H9 (cell line): Measurements from ENCODE around the gene PC. TPM values are rescaled to one million over a fixed set of nuclear protein-coding genes. Genes with fewer than 3 reads are reported as not detected.

Source experiments
- DNase-seq: peaks from one replicate; pipeline ENCODE4 v3.0.0-alpha.2; 2017
- H2AFZ ChIP-seq: one replicate; pipeline ENCODE4 v1.6.1; 2013; ENCODE audit warnings: mild to moderate bottlenecking, low read length, control low read depth, moderate library complexity
- H2AK5ac ChIP-seq: 2 replicates; pipeline ENCODE4 v1.6.1; 2013; ENCODE audit warnings: low read length, control low read depth, mixed read lengths; ENCODE audit not compliant: insufficient read length
- H2BK120ac ChIP-seq: one replicate; pipeline ENCODE4 v1.6.1; 2013; ENCODE audit warnings: low read depth, mild to moderate bottlenecking, low read length, control low read depth, inconsistent platforms; ENCODE audit not compliant: poor library complexity, severe bottlenecking
- H2BK12ac ChIP-seq: 2 replicates; pipeline ENCODE4 v1.6.1; 2013; ENCODE audit warnings: low read length, control low read depth, mixed read lengths, low read depth; ENCODE audit not compliant: insufficient read length
- H2BK15ac ChIP-seq: 2 replicates; pipeline ENCODE4 v1.6.1; 2013; ENCODE audit warnings: low read depth, low read length, control low read depth
- H2BK20ac ChIP-seq: one replicate; pipeline ENCODE4 v1.6.1; 2013; ENCODE audit warnings: low read depth, mild to moderate bottlenecking, low read length, control low read depth, inconsistent platforms; ENCODE audit not compliant: poor library complexity, severe bottlenecking
- H2BK5ac ChIP-seq: 2 replicates; pipeline ENCODE4 v1.6.1; 2013; ENCODE audit warnings: low read length, control low read depth, mixed read lengths; ENCODE audit not compliant: insufficient read length
- H3K14ac ChIP-seq: 2 replicates; pipeline ENCODE4 v1.6.1; 2013; ENCODE audit warnings: low read length, control low read depth; ENCODE audit not compliant: insufficient read depth
- H3K18ac ChIP-seq: 2 replicates; pipeline ENCODE4 v1.6.1; 2013; ENCODE audit warnings: low read depth, mild to moderate bottlenecking, mixed read lengths, low read length, control low read depth; ENCODE audit not compliant: insufficient read length
- H3K23ac ChIP-seq: 2 replicates; pipeline ENCODE4 v1.6.1; 2013; ENCODE audit warnings: low read length, control low read depth, mixed read lengths, low read depth; ENCODE audit not compliant: insufficient read length
- H3K23me2 ChIP-seq: 2 replicates; pipeline ENCODE4 v1.6.1; 2013; ENCODE audit warnings: low read depth, mild to moderate bottlenecking, mixed read lengths, low read length, control low read depth; ENCODE audit not compliant: insufficient read length, poor library complexity, severe bottlenecking
- H3K27ac ChIP-seq: 2 replicates; pipeline ENCODE4 v1.5.1; 2013; ENCODE audit warnings: low read length, control low read depth, mixed read lengths, low read depth; ENCODE audit not compliant: insufficient read length
- H3K27me3 ChIP-seq: 2 replicates; pipeline ENCODE4 v1.6.1; 2013; ENCODE audit warnings: low read length, control low read depth, inconsistent platforms; ENCODE audit not compliant: insufficient read depth
- H3K4ac ChIP-seq: 2 replicates; pipeline ENCODE4 v1.6.1; 2013; ENCODE audit warnings: low read depth, mild to moderate bottlenecking, control low read depth, inconsistent platforms, low read length, moderate library complexity
- H3K4me1 ChIP-seq: 2 replicates; pipeline ENCODE4 v1.6.1; 2013; ENCODE audit warnings: low read length, control low read depth, inconsistent platforms; ENCODE audit not compliant: insufficient read depth
- H3K4me2 ChIP-seq: 2 replicates; pipeline ENCODE4 v1.6.1; 2013; ENCODE audit warnings: low read length, control low read depth, mixed read lengths; ENCODE audit not compliant: insufficient read length, insufficient read depth
- H3K56ac ChIP-seq: 2 replicates; pipeline ENCODE4 v1.6.1; 2013; ENCODE audit warnings: low read depth, mild to moderate bottlenecking, mixed read lengths, low read length, control low read depth; ENCODE audit not compliant: insufficient read length
- H3K79me1 ChIP-seq: 2 replicates; pipeline ENCODE4 v1.6.1; 2013; ENCODE audit warnings: low read depth, mild to moderate bottlenecking, moderate library complexity, low read length, control low read depth, inconsistent platforms; ENCODE audit not compliant: insufficient read depth, poor library complexity, severe bottlenecking
- H3K79me2 ChIP-seq: 2 replicates; pipeline ENCODE4 v1.6.1; 2013; ENCODE audit warnings: low read length, control low read depth, inconsistent platforms; ENCODE audit not compliant: insufficient read depth
- H3K9ac ChIP-seq: 2 replicates; pipeline ENCODE4 v1.6.1; 2013; ENCODE audit warnings: low read length, control low read depth, mixed read lengths; ENCODE audit not compliant: insufficient read length; ENCODE audit errors: extremely low read depth
- H3K9me3 ChIP-seq: one replicate; pipeline ENCODE4 v1.6.1; 2013; ENCODE audit warnings: low read depth, low read length, inconsistent platforms; ENCODE audit not compliant: control insufficient read depth
- H3T11ph ChIP-seq: one replicate; pipeline ENCODE4 v1.6.1; 2013; ENCODE audit warnings: mild to moderate bottlenecking, low read length, control low read depth, inconsistent platforms
- H4K20me1 ChIP-seq: one replicate; pipeline ENCODE4 v1.6.1; 2013; ENCODE audit not compliant: control insufficient read depth, insufficient read length, insufficient read depth
- H4K5ac ChIP-seq: 2 replicates; pipeline ENCODE4 v1.6.1; 2013; ENCODE audit warnings: low read depth, mild to moderate bottlenecking, mixed read lengths, low read length, control low read depth; ENCODE audit not compliant: insufficient read length
- H4K8ac ChIP-seq: replicated peaks from 2 replicates; pipeline ENCODE4 v1.6.1; 2013; ENCODE audit warnings: low read length, control low read depth, mixed read lengths, low read depth; ENCODE audit not compliant: insufficient read length
- H4K91ac ChIP-seq: 2 replicates; pipeline ENCODE4 v1.6.1; 2013; ENCODE audit warnings: low read depth, mild to moderate bottlenecking, moderate library complexity, mixed read lengths, low read length, control low read depth; ENCODE audit not compliant: insufficient read length
- H3K27ac Mint-ChIP-seq, 3 experiments: 2 replicates in 2 of 3; 3 replicates in 1 of 3; pipeline ENCODE4 v1.8.0; 2020 to 2021; ENCODE audit warnings: mixed read lengths in 3 of 3, mild to moderate bottlenecking in 1 of 3, moderate library complexity in 1 of 3
- H3K27me3 Mint-ChIP-seq: 2 replicates; pipeline ENCODE4 v1.8.0; 2021; ENCODE audit warnings: low read depth, mild to moderate bottlenecking, moderate library complexity, mixed read lengths
- H3K36me3 Mint-ChIP-seq, 3 experiments: 2 replicates in 2 of 3; 3 replicates in 1 of 3; pipeline ENCODE4 v1.8.0; 2020 to 2021; ENCODE audit warnings: low read depth in 3 of 3, mixed read lengths in 3 of 3; ENCODE audit not compliant: insufficient read depth in 1 of 3
- H3K4me1 Mint-ChIP-seq, 2 experiments: 2 replicates each; pipeline ENCODE4 v1.8.0; 2020; ENCODE audit warnings: mixed read lengths in 2 of 2
- H3K4me3 Mint-ChIP-seq, 2 experiments: 2 replicates in 1 of 2; 3 replicates in 1 of 2; pipeline ENCODE4 v1.8.0; 2020 to 2021; ENCODE audit warnings: mild to moderate bottlenecking in 2 of 2, mixed read lengths in 2 of 2, moderate library complexity in 1 of 2
- H3K9me3 Mint-ChIP-seq, 2 experiments: 2 replicates in 1 of 2; 3 replicates in 1 of 2; pipeline ENCODE4 v1.8.0; 2020; ENCODE audit warnings: mild to moderate bottlenecking in 2 of 2, mixed read lengths in 2 of 2, moderate library complexity in 1 of 2
- CTCF ChIP-seq: fragments of 200-600 bp; sonication (generic); conservative IDR thresholded peaks from 3 replicates; pipeline ENCODE4 v1.8.0; 2021; ENCODE audit warnings: antibody characterized with exemption, mild to moderate bottlenecking
- WGBS: extraction: QIAGEN DNeasy Blood & Tissue Kit; methylation state at CpG from one replicate; pipeline ENCODE4 v1.1.7; 2013; ENCODE audit warnings: missing lambda C conversion rate, low lambda C conversion rate, mixed read lengths; ENCODE audit not compliant: insufficient read length; ENCODE audit errors: extremely low coverage; 5-methylcytosine and 5-hydroxymethylcytosine counted together
- total RNA-seq: library from RNA; stranded (reverse); gene quantifications from 2 replicates; pipeline ENCODE4 v1.2.1, GENCODE V29; 2021

PC gene
- total RNA-seq, 1 experiment from 2014 or later = 32.6 TPM

DNA sequence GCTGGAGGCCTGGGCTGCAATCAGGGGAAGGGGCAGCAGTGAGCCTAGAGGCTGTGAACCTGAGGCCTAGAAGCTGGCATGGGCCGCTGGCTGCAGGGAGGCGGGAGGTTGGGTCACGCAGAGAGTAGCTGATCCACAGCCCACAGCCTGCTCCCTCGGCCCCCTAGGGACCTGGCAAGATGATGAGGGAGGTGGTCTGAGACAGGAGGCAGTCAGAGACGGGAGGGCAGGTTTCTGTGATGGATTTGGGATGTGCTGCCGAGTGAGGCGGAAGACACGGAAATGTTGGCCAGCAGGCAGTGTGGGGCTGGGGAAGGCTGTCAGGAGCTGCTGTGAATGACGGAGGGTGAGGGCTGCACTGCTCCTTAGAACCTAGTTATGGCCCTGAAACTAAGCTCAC is 78.6 kb downstream of the PC start:
- H4K91ac ChIP-seq = no peak overlapping the region
- H3K23me2 ChIP-seq = no peaks in the 10 kb centered on the region
- no peak overlapping the region for H3K14ac ChIP-seq
- Mint-ChIP-seq H3K9me3 (no peaks in the 10 kb centered on the region), H3K4me3 (no peak overlapping the region), H3K4me1 (peaks cover 40 to 63% of the 10 kb centered on the region in 2 experiments), H3K36me3 (no peaks in the 10 kb centered on the region), H3K27me3 (no peaks in the 10 kb centered on the region; the same call in 1 of the 2 replicates), H3K27ac (peak overlapping the region in 2 of 3 experiments; percentile 71 to 81; a peak in 3 of 7 replicates)
- H3T11ph ChIP-seq = no peak overlapping the region
- H3K4me1 ChIP-seq = peaks cover 2% of the 10 kb centered on the region; the same call in 1 of the 2 replicates
- H2BK12ac ChIP-seq = no peak overlapping the region
- H2AFZ ChIP-seq = no peak overlapping the region
- no peaks in the 10 kb centered on the region for H3K27me3 ChIP-seq
- H3K9me3 ChIP-seq = no peaks in the 10 kb centered on the region
- no peaks in the 10 kb centered on the region for H3K79me1 ChIP-seq
- no peak overlapping the region for H2BK20ac ChIP-seq
- H3K27ac ChIP-seq = no peak overlapping the region
- peak; percentile 27 for DNase-seq
- no peaks in the 10 kb centered on the region for H4K20me1 ChIP-seq
- H3K4ac ChIP-seq = no peak overlapping the region
- H3K9ac ChIP-seq = no peak overlapping the region
- H2BK15ac ChIP-seq = no peak overlapping the region
- H4K8ac ChIP-seq = no peak overlapping the region
- H3K56ac ChIP-seq = no peak overlapping the region
- TF ChIP-seq CTCF = no peak
- no peak overlapping the region for H3K23ac ChIP-seq
- H2AK5ac ChIP-seq = no peak overlapping the region
- no peaks in the 10 kb centered on the region for H3K79me2 ChIP-seq
- no peak overlapping the region for H2BK5ac ChIP-seq
- H4K5ac ChIP-seq = no peak overlapping the region
- WGBS = no CpG with 5 or more reads among the region's 9 CpGs
- H3K4me2 ChIP-seq = no peak overlapping the region
- no peak overlapping the region for H2BK120ac ChIP-seq
- no peak overlapping the region for H3K18ac ChIP-seq
